Occipital lobe (tissue), 2 donors: ENCODE measurements around the gene ADM. TPM values are rescaled to one million over a fixed set of nuclear protein-coding genes. Genes with fewer than 3 reads are reported as not detected.
"Not testable (repeated sequence)": the region's sequence is repeated elsewhere in the genome, so short reads cannot be mapped to it uniquely, and the experiment has no call there.

Source experiments
- DNase-seq: peaks from one replicate; lab custom pipeline; 2025; lab: John Stamatoyannopoulos, UW
- total RNA-seq: library from RNA; depleted of rRNA; stranded (reverse); fragments of >200 nt; gene quantifications from one replicate; pipeline ENCODE4 v1.2.3, GENCODE V29; 2014

The ADM gene, protein sequence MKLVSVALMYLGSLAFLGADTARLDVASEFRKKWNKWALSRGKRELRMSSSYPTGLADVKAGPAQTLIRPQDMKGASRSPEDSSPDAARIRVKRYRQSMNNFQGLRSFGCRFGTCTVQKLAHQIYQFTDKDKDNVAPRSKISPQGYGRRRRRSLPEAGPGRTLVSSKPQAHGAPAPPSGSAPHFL
- total RNA-seq, result 14.7 TPM

DNA sequence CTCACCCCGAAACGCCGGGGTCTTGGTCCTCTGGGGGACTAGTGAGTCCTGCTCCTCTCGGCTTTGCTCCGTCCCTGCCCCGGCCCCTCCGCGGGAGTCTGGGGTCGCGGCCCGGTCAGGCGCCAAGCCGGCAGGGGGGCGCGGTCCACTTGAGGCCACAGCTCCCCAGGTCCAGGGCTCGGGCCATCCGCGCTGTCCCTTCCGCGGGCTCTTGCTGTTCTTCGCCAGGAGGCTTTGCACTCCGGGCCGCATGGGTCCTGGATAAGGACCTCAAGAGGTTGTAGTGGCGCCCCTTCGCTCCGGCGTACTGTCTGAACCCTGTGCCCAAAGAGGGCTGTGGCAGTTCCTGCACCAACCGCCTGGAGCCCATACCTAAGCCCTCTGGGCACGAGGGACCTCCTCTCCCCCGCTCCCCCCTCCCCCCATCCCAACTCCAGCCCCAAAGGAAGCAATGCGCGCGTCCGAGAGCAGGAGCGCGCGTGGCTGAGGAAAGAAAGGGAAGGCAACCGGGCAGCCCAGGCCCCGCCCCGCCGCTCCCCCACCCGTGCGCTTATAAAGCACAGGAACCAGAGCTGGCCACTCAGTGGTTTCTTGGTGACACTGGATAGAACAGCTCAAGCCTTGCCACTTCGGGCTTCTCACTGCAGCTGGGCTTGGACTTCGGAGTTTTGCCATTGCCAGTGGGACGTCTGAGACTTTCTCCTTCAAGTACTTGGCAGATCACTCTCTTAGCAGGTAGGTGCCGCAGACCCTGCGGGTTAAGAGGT lies at the start of gene ADM:
TSS of gene ADM (plus strand) at position 579 of the 767 bp plus-strand sequence. CDS start 628 bp downstream, outside the sequence.
- DNase-seq, result peak; percentile 62

GRCh38 chr11:10255388-10256125 lies 49.3 kb upstream of the ADM start:
- DNase-seq, result no peak

- DNase-seq, result no peak
Observed at GRCh38 chr11:10257478-10257877, 47.4 kb upstream of the ADM start.

GRCh38 chr11:10261821-10262220 lies 43.1 kb upstream of the ADM start:
- no peak for DNase-seq

GRCh38 chr11:10263929-10264328 lies 40.9 kb upstream of the ADM start:
- no peak for DNase-seq

- DNase-seq, result not testable (repeated sequence)
Observed at GRCh38 chr11:10264716-10265115, 40.2 kb upstream of the ADM start.

DNA sequence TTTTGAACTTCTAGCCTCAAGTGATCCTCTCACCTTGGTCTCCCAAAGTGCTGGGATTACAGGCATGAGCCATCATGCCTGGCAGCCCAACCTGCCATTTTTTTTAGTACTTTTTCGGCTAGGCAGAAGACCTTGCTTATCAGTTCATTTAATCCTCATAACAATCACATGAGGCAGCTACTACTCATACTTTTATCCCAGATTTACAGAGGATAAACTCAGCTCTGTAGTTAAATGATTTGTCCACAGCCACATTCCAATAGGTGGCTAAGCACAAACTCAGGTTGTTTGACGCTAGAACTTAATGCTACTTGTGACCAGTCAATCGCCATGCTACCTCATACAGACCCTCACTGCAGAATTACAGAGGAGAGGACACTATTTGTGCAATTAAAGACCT lies 38.9 kb upstream of the ADM start:
- no peak for DNase-seq

DNA sequence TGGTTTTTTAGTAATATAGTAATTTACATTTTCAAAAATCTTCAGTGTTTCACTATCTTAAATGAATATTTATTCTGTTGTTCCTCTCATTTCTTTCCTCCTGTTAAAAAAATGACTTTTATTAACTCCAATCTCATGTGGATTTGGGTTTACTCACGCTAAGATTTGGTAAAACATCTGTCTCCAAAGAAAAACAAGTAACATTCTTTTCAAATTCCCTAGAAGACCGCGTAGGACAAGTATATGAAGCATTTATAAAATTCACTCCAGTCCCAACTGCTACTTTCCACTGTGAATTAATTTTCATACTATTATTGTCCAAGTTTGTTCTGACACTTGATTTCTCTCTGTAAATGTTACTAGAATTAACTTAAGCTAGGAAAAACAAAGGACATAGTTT lies 37.1 kb upstream of the ADM start:
- no peak for DNase-seq

GRCh38 chr11:10268746-10269488 lies 36.0 kb upstream of the ADM start:
- DNase-seq, result no peak

DNA sequence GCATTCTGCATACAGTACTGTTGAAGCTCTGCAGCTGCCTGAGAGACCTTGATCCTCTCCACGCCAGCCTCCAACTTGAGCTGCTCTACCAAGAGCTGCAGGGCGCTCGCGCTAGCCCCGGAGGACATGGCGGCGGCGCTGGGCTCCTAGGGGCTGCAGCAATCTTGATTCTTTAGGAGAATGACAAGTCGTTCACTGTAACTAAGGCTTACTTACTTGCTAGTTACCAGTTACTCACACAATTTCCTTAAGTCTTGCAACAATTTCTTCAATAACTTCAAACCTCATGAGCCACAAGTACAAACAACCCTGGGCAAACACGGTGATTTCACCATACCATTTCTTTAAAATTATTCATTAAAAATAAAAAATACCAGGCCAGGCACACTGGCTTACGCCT lies 32.7 kb upstream of the ADM start:
- DNase-seq, result no peak

DNA sequence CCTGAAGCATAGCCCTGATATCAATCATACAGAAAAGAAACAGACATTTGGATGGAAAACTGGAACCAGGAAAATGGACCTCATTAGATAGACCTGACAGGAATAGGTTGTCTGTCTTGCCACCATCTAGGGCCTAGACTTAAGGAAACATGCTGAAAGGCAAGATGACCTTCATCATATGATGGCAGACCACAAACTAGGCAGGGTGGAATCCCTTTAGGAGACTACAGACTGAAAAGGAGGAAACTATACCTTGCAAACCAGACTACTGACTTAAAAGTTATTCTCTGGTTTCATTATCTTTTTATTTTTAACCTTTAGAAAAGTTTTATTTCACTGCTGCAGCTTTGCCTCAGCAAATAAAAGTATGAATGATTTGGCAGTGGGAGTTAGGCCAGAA lies 31.1 kb upstream of the ADM start:
- no peak for DNase-seq

DNA sequence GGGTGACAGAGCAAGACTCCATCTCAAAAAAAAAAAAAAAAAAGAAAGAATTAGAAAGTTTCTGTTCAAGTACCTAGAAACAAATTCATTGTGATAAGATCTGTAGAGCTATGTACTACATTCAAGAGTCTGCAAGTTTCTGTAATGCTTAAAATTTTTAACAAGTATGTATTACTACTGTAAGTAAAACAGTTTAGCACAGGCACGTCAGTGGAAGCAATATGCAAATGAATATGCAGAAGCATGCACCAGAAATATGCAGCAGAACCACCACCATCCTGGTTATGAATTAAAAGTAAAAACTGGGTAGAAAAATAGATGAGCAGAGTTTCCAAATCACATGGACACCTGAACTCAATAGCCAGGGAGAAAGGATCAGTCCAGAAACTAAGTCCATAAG lies 30.1 kb upstream of the ADM start:
- DNase-seq, result no peak

DNA sequence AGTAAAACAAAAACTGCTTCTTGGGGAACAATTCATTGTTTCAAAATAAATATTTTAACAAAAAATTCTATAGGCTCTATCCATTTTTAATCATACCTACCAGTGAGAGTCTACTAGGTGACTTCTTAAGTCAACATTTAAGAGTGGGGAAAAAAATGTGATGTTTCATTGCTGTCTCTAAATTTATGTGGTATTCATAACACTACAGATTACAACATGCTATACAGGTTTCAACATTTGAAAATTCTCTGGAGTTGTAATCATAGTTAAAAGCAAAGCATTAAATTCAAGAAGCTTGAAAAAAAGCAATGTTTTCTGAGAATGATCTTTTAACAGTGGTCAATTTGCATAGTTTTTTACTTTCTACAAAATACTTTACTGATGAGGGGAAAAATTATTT lies 29.2 kb upstream of the ADM start:
- DNase-seq, result no peak

GRCh38 chr11:10282117-10282516 lies 22.8 kb upstream of the ADM start:
- DNase-seq, result no peak

GRCh38 chr11:10283991-10284390 lies 20.9 kb upstream of the ADM start:
- DNase-seq, result no peak

- no peak for DNase-seq
Observed at GRCh38 chr11:10285148-10285802, 19.6 kb upstream of the ADM start.

GRCh38 chr11:10287140-10287539 lies 17.7 kb upstream of the ADM start:
- DNase-seq, result no peak

DNA sequence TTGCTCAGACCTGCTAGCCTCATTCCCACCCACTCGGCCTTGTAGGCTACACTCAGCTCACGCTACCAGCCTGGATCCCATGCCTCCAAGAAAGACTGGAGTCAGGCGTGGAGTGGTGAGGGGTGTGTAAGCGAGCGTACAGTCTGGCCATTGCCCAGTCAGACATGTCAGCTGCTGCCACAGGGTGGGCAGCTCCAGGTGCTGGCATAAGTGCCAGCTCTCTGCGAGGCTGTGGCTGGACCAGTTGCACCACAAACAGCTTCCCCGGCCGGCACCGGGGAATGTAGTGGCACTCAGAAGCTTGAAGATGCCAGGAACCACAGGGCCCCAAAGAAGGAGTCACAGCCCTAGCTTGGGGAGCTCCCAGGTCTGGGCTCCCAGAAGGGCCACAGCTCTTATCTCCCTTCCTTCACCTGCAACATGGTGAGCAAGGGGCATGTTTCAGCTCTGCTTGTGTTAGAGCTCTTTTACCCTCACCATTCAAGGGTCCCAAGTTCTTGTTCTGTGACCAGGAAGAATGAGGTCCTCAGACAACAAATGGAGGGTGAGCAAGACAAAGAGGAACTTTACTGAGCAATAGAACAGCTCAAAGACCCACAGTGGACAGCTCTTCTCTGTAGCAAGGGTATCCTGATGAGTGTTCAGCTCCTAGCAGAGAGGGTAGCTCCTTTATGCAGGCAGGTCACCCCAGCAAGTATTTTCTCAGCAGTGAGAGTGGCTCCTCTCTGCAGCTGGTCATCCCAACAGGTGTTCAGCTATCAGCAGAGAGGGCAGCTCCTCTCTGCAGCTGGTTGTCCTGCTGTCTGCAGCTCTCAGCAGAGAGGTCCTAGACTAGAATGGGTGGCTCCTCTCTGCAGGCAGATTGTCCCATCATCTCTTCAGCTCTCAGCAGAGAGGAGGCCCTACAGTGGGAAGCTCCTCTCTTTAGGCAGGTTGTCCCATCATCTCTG lies 16.8 kb upstream of the ADM start:
- no peak for DNase-seq

DNA sequence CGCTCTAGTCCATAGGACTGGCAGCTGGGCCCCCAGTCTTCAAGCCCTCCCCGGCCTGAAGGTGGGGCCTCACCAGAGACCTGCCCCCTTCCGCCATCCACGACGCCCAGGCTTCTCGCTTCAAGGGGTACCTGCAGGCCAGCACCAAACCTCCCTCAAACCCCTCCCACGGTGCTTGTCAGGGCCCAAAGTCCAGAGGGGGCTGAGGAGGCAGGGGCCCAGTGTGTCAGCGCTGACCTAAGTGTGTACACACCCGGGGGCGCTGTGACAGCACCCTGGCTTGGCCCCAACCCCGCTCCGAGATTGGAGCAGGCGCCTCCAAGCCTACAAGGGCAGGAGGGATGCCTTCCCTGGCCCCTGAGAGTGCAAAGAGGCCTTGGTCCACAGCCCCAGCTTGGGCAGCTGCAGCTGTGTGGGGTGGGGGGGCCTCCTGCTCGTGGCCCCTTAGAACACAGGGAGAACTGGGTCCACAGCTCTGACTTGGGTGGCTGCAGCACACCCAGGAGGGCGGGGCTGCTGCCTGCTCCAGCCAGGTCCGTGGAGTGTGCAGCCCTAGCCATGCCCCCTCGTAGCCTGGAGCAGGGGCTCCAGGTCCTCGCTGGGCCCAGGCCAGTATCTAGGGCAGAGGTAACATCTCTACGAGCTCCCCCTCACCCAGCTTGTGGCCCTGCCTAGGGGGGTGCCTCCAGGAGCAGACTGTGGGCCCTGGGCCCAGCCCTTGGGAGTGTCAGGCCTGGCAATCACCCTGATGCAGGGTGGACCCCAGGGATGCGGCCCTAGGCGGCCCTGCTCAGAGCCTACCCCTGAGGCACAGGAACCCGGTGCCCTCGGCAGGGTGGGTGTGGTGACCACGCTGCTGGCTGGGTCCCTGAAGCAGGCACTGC lies 15.8 kb upstream of the ADM start:
- no peak for DNase-seq
